ENCODE results near the gene CYP26A1.

GRCh38 chr10:93079663-93080349 lies 6.1 kb downstream of the CYP26A1 start:
- TF ChIP-seq CTCF (conservative IDR thresholded peaks at IDR 0.05) (no peak), EZH2 (IDR thresholded peaks at IDR 0.05; ENCODE audit: low read depth) (no peak)
